ENCODE results near the gene TRAF3IP3. TPM values are rescaled to one million over a fixed set of nuclear protein-coding genes. Genes with fewer than 3 reads are reported as not detected.

TRAF3IP3 gene
- total RNA-seq, 2 donors from 2014 or later = 3.3 to 12.3 TPM

GRCh38 chr1:209767096-209767495 lies 11.2 kb downstream of the TRAF3IP3 start:
- Histone ChIP-seq H3K36me3 (no peaks in the 10 kb centered on the region), H3K27ac (no peak overlapping the region), H3K4me3 (no peak overlapping the region), H3K4me1 (ENCODE audit: control insufficient read depth in 1 of 2, low read depth in 2 of 2) (peaks cover 15 to 32% of the 10 kb centered on the region in 2 donors), H3K27me3 (replicated peaks; ENCODE audit: insufficient read depth) (no peaks in the 10 kb centered on the region), H3K9me3 (no peaks in the 10 kb centered on the region)
- no peak for TF ChIP-seq CTCF (IDR thresholded peaks at IDR 0.05)
- DNase-seq (ENCODE audit: low spot score) = no peak
- no peak for ATAC-seq (ENCODE audit: insufficient number of reproducible peaks, low FRiP score, low read depth)

GRCh38 chr1:209767706-209768105 lies 11.9 kb downstream of the TRAF3IP3 start:
- DNase-seq (ENCODE audit: low spot score) (no peak), ATAC-seq (ENCODE audit: insufficient number of reproducible peaks, low FRiP score, low read depth) (no peak)
- Histone ChIP-seq H3K4me1 (ENCODE audit: control insufficient read depth in 1 of 2, low read depth in 2 of 2) (peaks cover 15 to 32% of the 10 kb centered on the region in 2 donors), H3K27ac (no peak overlapping the region), H3K36me3 (no peaks in the 10 kb centered on the region), H3K27me3 (replicated peaks; ENCODE audit: insufficient read depth) (no peaks in the 10 kb centered on the region), H3K9me3 (no peaks in the 10 kb centered on the region), H3K4me3 (no peak overlapping the region)
- TF ChIP-seq CTCF (IDR thresholded peaks at IDR 0.05) = no peak

- H3K27ac ChIP-seq = peak overlapping the region; percentile 87 to 90
- H3K27me3 ChIP-seq (replicated peaks; ENCODE audit: insufficient read depth) = no peaks in the 10 kb centered on the region
- peaks cover 15 to 32% of the 10 kb centered on the region in 2 donors for H3K4me1 ChIP-seq (ENCODE audit: control insufficient read depth in 1 of 2, low read depth in 2 of 2)
- peak overlapping the region; percentile 61 for H3K4me3 ChIP-seq
- H3K36me3 ChIP-seq = no peaks in the 10 kb centered on the region
- DNase-seq (ENCODE audit: low spot score) = no peak
- no peak for TF ChIP-seq CTCF (IDR thresholded peaks at IDR 0.05)
- no peak for ATAC-seq (ENCODE audit: insufficient number of reproducible peaks, low FRiP score, low read depth)
- H3K9me3 ChIP-seq = no peaks in the 10 kb centered on the region
Observed at GRCh38 chr1:209768354-209768774, 12.5 kb downstream of the TRAF3IP3 start.

GRCh38 chr1:209769171-209769904 lies 13.5 kb downstream of the TRAF3IP3 start:
- TF ChIP-seq CTCF (IDR thresholded peaks at IDR 0.05) = no peak
- peak; percentile 58 for DNase-seq (ENCODE audit: low spot score)
- peak; percentile 91 for ATAC-seq (ENCODE audit: insufficient number of reproducible peaks, low FRiP score, low read depth)
- peak overlapping the region; percentile 61 for H3K4me3 ChIP-seq
- peaks cover 15 to 32% of the 10 kb centered on the region in 2 donors for H3K4me1 ChIP-seq (ENCODE audit: control insufficient read depth in 1 of 2, low read depth in 2 of 2)
- no peaks in the 10 kb centered on the region for H3K27me3 ChIP-seq (replicated peaks; ENCODE audit: insufficient read depth)
- H3K27ac ChIP-seq = peak overlapping the region; percentile 87 to 90
- no peaks in the 10 kb centered on the region for H3K9me3 ChIP-seq
- H3K36me3 ChIP-seq = no peaks in the 10 kb centered on the region

- Histone ChIP-seq H3K4me3 (peak overlapping the region; percentile 61), H3K27ac (peak overlapping the region; percentile 87 to 90), H3K27me3 (replicated peaks; ENCODE audit: insufficient read depth) (no peaks in the 10 kb centered on the region), H3K36me3 (no peaks in the 10 kb centered on the region), H3K4me1 (ENCODE audit: control insufficient read depth in 1 of 2, low read depth in 2 of 2) (peaks cover 15 to 32% of the 10 kb centered on the region in 2 donors), H3K9me3 (no peaks in the 10 kb centered on the region)
- TF ChIP-seq CTCF (IDR thresholded peaks at IDR 0.05) = no peak
- ATAC-seq (ENCODE audit: insufficient number of reproducible peaks, low FRiP score, low read depth) (no peak), DNase-seq (ENCODE audit: low spot score) (no peak)
Observed at GRCh38 chr1:209769971-209770370, 14.1 kb downstream of the TRAF3IP3 start.

Data from thoracic aorta (tissue), 2 donors.